Sigmoid colon (tissue), 7 donors: ENCODE measurements around the gene MRPS18A. TPM values are rescaled to one million over a fixed set of nuclear protein-coding genes. Genes with fewer than 3 reads are reported as not detected.

Source experiments
- DNase-seq: peaks from one replicate; pipeline ENCODE4 v3.0.0-alpha.2; 2019
- H3K27ac ChIP-seq, 4 donors: fragments of 200-600 bp; sonication (generic); one replicate each; pipeline ENCODE4 v1.5.1; 2016 to 2019; ENCODE audit warnings: mild to moderate bottlenecking in 1 of 4
- H3K27me3 ChIP-seq, 3 donors: fragments of 200-600 bp; sonication (generic); one replicate each; pipeline ENCODE4 v1.5.1; 2019; ENCODE audit warnings: mild to moderate bottlenecking in 1 of 3
- H3K36me3 ChIP-seq, 4 donors: fragments of 200-600 bp; sonication (generic); one replicate each; pipeline ENCODE4 v1.5.1; 2016 to 2019
- H3K4me1 ChIP-seq, 4 donors: fragments of 200-600 bp; sonication (generic); one replicate each; pipeline ENCODE4 v1.5.1; 2017 to 2019
- H3K4me3 ChIP-seq, 4 donors: fragments of 200-600 bp; sonication (generic); one replicate each; pipeline ENCODE4 v1.5.1; 2017 to 2019; ENCODE audit warnings: mild to moderate bottlenecking in 2 of 4, moderate library complexity in 1 of 4
- H3K9me3 ChIP-seq, 4 donors: fragments of 200-600 bp in 3 of 4; sonication (generic) in 3 of 4; one replicate each; pipeline versions ENCODE4 v1.5.1 to v1.6.1; 2013 to 2019
- CTCF ChIP-seq, 4 experiments: fragments of 450-650 bp in 3 of 4; fragments of 200-600 bp in 1 of 4; IDR thresholded peaks; one replicate each; pipeline ENCODE4 v1.5.1; 2016 to 2019; ENCODE audit warnings: antibody characterized with exemption in 4 of 4, mild to moderate bottlenecking in 3 of 4, moderate library complexity in 2 of 4
- EP300 ChIP-seq, 4 donors: sonication (generic); formaldehyde crosslinking; IDR thresholded peaks; one replicate each; pipeline ENCODE4 v1.6.1; 2017; ENCODE audit warnings: antibody characterized with exemption in 4 of 4
- POLR2A ChIP-seq, 2 donors: fragments of 450-650 bp; IDR thresholded peaks; one replicate each; pipeline ENCODE4 v1.6.1; 2016; ENCODE audit warnings: antibody characterized with exemption in 2 of 2, mild to moderate bottlenecking in 2 of 2, moderate library complexity in 2 of 2
- POLR2AphosphoS5 ChIP-seq, 4 donors: sonication (generic); formaldehyde crosslinking; IDR thresholded peaks; one replicate each; pipeline ENCODE4 v1.6.1; 2017; ENCODE audit warnings: antibody characterized with exemption in 4 of 4
- WGBS, 2 donors: extraction: QIAGEN DNeasy Blood & Tissue Kit; methylation state at CpG; one replicate each; pipeline ENCODE4 v1.1.7; 2013; 5-methylcytosine and 5-hydroxymethylcytosine counted together
- intact Hi-C: fragments of 100-400 bp; cut with DNase I; formaldehyde crosslinking; loops from one replicate; pipeline ENCODE4 v1.15.1; 2023
- polyA plus RNA-seq, 3 donors: library from polyadenylated mRNA; stranded (reverse); fragments of 200-250 nt; gene quantifications; one replicate each; pipeline ENCODE4 v1.2.3, GENCODE V29; 2013
- total RNA-seq, 4 donors: library from RNA; depleted of rRNA; stranded (reverse); fragments of >200 nt; gene quantifications; one replicate each; pipeline ENCODE4 v1.1.0, GENCODE V29; 2016
- donor health status: healthy with polysubstance abuse.
- donor health status: Bipolar disorder and iron deficiency.
- donor health status: healthy.

MRPS18A gene
- 10 to 100 TPM; 28.8 to 43.9 (median 34.1) TPM for total RNA-seq
- 10 to 100 TPM; 72.1 to 93.2 (median 90.2) TPM for polyA plus RNA-seq

GRCh38 chr6:43687437-43688347, at the start of gene MRPS18A:
TSS of gene MRPS18A (minus strand) at chr6:43687791. CDS start at chr6:43687779, 12 bp downstream.
- TF ChIP-seq EP300 (IDR thresholded peaks at IDR 0.05) = no peak
- TF ChIP-seq POLR2A (IDR thresholded peaks at IDR 0.05) = peak; percentile 19 to 76
- TF ChIP-seq CTCF (IDR thresholded peaks at IDR 0.05) = no peak
- TF ChIP-seq POLR2AphosphoS5 (IDR thresholded peaks at IDR 0.05) = peak; percentile 61 to 87 (median 81)
- DNase-seq = peak; percentile 90
- Histone ChIP-seq H3K4me1 (peaks cover 0 to 35% (median 20%) of the 10 kb centered on the region in 4 donors), H3K36me3 (no peaks in the 10 kb centered on the region), H3K9me3 (no peaks in the 10 kb centered on the region), H3K27ac (peak within 1 kb of the TSS; percentile 72 to 78 (median 76)), H3K4me3 (peak within 1 kb of the TSS; percentile 85 to 93 (median 86)), H3K27me3 (no peaks in the 10 kb centered on the region)
- intact Hi-C loops = loop anchor here (5.0 kb wide), 1 partner anchor 80 kb away; no protein-coding TSS in a partner anchor
- 6 to 8% methylated on average over 43 of the region's 43 CpGs for WGBS, 2 donors

- Histone ChIP-seq H3K4me1 (no peaks in the 10 kb centered on the region), H3K27me3 (no peaks in the 10 kb centered on the region), H3K27ac (no peak overlapping the region), H3K9me3 (no peaks in the 10 kb centered on the region), H3K36me3 (no peaks in the 10 kb centered on the region), H3K4me3 (no peak overlapping the region)
- 89 to 92% methylated on average over 2 of the region's 2 CpGs for WGBS, 2 donors
- DNase-seq = peak; percentile 41
- TF ChIP-seq POLR2A (IDR thresholded peaks at IDR 0.05) (no peak), POLR2AphosphoS5 (IDR thresholded peaks at IDR 0.05) (no peak), CTCF (IDR thresholded peaks at IDR 0.05) (no peak), EP300 (IDR thresholded peaks at IDR 0.05) (no peak)
- intact Hi-C loops = no loop called here
Observed at GRCh38 chr6:43736844-43737243, 49.3 kb upstream of the MRPS18A start.

GRCh38 chr6:43736211-43736786, 48.7 kb upstream of the MRPS18A start:
- Histone ChIP-seq H3K4me1 (no peaks in the 10 kb centered on the region), H3K36me3 (no peaks in the 10 kb centered on the region), H3K4me3 (no peak overlapping the region), H3K9me3 (peaks cover 0 to 2% (median 0%) of the 10 kb centered on the region in 4 donors), H3K27me3 (no peaks in the 10 kb centered on the region), H3K27ac (no peak overlapping the region)
- TF ChIP-seq EP300 (IDR thresholded peaks at IDR 0.05) = no peak
- no peak for TF ChIP-seq CTCF (IDR thresholded peaks at IDR 0.05)
- TF ChIP-seq POLR2A (IDR thresholded peaks at IDR 0.05) = no peak
- no peak for TF ChIP-seq POLR2AphosphoS5 (IDR thresholded peaks at IDR 0.05)
- intact Hi-C loops = no loop called here
- 71 to 88% methylated on average over 2 of the region's 2 CpGs for WGBS, 2 donors
- DNase-seq = peak; percentile 50

- TF ChIP-seq POLR2A (IDR thresholded peaks at IDR 0.05) (no peak), POLR2AphosphoS5 (IDR thresholded peaks at IDR 0.05) (no peak), CTCF (IDR thresholded peaks at IDR 0.05) (no peak), EP300 (IDR thresholded peaks at IDR 0.05) (no peak)
- Histone ChIP-seq H3K27me3 (no peaks in the 10 kb centered on the region), H3K4me1 (no peaks in the 10 kb centered on the region), H3K27ac (no peak overlapping the region), H3K4me3 (no peak overlapping the region), H3K9me3 (peaks cover 0 to 5% (median 0%) of the 10 kb centered on the region in 4 donors), H3K36me3 (no peaks in the 10 kb centered on the region)
- intact Hi-C loops = no loop called here
- DNase-seq = peak; percentile 36
- 89 to 92% methylated on average over 2 of the region's 2 CpGs for WGBS, 2 donors
Observed at GRCh38 chr6:43735642-43736199, 48.1 kb upstream of the MRPS18A start.
